Measurements from ENCODE around the gene LRRC27.

Gene LRRC27

DNA sequence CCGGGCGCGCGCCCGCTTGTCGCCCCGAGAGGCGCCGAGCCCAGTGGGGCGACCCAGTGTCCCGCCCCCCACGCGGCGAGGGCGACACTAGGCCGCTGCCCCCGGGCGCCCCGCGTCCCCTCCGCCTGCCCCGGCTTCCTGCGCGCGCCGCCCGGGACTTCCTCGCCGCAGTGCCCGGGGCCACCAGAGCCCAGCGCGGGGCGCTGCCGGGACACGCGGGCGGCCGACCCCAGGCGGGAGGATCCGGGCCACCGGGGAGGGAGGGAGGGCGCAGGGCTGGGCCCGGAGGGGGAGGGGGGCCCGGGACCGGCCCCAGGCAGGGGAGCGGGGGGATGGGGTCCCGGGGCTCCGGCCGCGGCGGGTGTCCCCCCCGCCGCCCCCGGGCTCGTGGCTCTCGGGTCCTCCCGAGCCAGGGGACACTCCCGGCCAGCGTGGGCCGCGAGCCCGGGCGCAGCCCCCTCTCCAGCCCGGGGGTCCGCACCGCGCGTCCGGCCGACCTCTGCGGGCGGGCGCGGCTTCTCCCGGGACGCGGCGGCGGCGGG lies 64.6 kb downstream of the LRRC27 start:
- H3K4me1 ChIP-seq (ENCODE audit: insufficient read depth, low read length) = 0 out of 2 replicates have a peak, but pooled peaks cover 5% of the 10 kb centered on the region
- peak overlapping the region; percentile 27; the same call in 1 of the 2 replicates for H3K9ac ChIP-seq (ENCODE audit: low read depth, low read length)
- peaks cover 29% of the 10 kb centered on the region for H3K27me3 ChIP-seq (ENCODE audit: insufficient read depth, low read length)
- no peak overlapping the region for H3K27ac ChIP-seq (ENCODE audit: low read depth, low read length)
- H3K4me3 ChIP-seq (ENCODE audit: low read length) = peak overlapping the region; percentile 49
- H3K9me3 ChIP-seq (ENCODE audit: insufficient read depth, low read depth, low read length) = no peaks in the 10 kb centered on the region
- no peaks in the 10 kb centered on the region for H3K36me3 ChIP-seq (ENCODE audit: insufficient read depth, low read length)
- WGBS = under 1% methylated on average over 80 of the region's 80 CpGs

DNA sequence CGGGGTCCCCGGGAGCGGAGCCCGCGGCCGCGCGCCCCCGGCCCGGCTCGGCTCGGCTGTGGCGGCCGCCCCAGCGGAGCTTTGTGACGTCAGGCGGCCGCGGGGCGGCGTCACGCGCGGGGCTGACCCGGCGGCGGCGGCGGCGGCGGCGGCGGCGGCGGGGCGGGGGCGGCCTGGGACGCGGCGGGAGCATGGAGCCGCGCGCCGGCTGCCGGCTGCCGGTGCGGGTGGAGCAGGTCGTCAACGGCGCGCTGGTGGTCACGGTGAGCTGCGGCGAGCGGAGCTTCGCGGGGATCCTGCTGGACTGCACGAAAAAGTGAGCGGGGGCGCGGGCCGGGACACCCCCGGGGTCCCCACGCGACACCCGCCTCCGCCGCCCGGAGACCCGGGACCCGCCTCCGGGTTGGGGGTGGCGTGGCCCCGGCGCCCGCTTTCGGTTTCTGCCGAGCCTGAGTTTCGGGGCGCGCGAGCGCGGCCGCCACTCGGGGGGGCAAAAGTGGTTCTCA lies 65.1 kb downstream of the LRRC27 start, which contains the start of gene PWWP2B:
Gene PWWP2B (plus strand): TSS at position 165 of the 506 bp plus-strand sequence. CDS start 27 bp downstream, at position 192.
- no peak within 1 kb of the TSS; the same call in 1 of the 2 replicates for H3K27ac ChIP-seq (ENCODE audit: low read depth, low read length)
- no peaks in the 10 kb centered on the region for H3K36me3 ChIP-seq (ENCODE audit: insufficient read depth, low read length)
- peaks cover 29% of the 10 kb centered on the region for H3K27me3 ChIP-seq (ENCODE audit: insufficient read depth, low read length)
- peak within 1 kb of the TSS; percentile 49 for H3K4me3 ChIP-seq (ENCODE audit: low read length)
- H3K9me3 ChIP-seq (ENCODE audit: insufficient read depth, low read depth, low read length) = no peaks in the 10 kb centered on the region
- 0 out of 2 replicates have a peak, but pooled peaks cover 5% of the 10 kb centered on the region for H3K4me1 ChIP-seq (ENCODE audit: insufficient read depth, low read length)
- WGBS = under 1% methylated on average over 86 of the region's 86 CpGs
- peak within 1 kb of the TSS; percentile 71 for H3K9ac ChIP-seq (ENCODE audit: low read depth, low read length)

DNA sequence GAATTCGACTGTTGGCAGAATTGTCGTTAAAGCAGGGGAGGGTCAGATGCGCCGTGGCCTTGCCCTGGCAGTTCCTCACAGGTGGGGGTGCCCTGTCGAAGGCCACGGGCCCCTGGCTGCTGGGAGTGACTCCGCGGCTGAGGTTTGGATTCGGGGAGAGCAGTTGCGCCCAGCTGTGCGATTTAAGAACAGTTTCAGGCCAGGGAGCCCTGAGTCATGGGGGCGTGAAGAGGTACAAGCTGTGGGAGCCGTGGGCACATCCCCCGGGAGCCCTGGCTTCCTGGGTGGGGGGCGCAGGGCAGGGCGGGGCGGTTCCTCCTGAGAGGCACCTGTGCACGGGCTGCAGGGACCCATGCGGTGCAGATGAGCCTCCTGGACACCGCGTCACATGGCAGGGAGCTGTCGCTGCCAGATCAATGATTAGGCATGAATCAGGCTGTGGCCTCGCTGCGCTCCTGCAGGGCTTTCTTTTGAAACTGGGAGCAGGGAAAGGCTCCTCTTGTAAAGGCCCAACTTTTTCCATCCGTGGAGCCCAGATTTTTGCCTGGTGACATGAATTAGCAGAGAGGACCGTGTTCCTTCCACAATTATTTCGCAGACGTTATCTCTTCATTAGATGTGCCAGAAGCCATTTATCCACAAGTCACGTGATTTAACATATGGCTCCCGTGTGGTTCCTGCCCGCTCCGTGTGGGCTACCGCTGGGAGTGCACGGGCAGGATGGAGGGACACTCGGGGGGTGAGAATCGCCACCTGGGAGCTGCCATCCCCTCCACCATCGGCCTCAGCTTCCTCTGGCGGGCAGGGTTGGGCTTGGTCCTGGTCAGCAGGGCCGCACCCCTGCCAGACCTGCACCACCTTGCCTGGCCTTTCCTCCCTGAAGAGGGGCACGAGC lies 65.9 kb downstream of the LRRC27 start:
- Histone ChIP-seq H3K4me3 (ENCODE audit: low read length) (peak overlapping the region; percentile 41), H3K27ac (ENCODE audit: low read depth, low read length) (no peak overlapping the region), H3K4me1 (ENCODE audit: insufficient read depth, low read length) (0 out of 2 replicates have a peak, but pooled peaks cover 5% of the 10 kb centered on the region), H3K9ac (ENCODE audit: low read depth, low read length) (0 out of 2 replicates have a peak overlapping the region, but pooled peaks have one; percentile 15), H3K9me3 (ENCODE audit: insufficient read depth, low read depth, low read length) (no peaks in the 10 kb centered on the region), H3K36me3 (ENCODE audit: insufficient read depth, low read length) (no peaks in the 10 kb centered on the region), H3K27me3 (ENCODE audit: insufficient read depth, low read length) (peaks cover 29% of the 10 kb centered on the region)
- WGBS = 46% methylated on average over 40 of the region's 40 CpGs

DNA sequence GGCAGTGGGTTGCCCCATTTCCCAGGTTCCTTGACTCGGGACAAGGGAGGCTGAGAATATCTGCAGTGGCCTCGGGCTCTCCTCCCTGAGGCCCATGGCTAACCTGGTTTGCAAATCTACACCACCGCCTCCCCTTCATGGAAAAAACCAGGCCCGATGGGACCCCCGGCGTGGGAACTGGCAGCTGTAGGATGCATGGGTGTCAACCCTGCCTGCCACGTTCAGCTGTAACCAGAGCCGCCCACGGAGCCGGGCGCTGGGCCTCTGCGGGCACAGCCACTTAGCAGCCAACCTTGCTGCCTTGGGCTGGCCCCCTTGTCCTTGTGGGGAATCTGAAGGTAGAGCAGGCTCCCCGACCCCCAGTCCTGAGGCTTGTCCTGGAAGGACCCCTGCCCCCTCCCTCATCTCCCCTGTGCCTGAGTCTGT lies 66.6 kb downstream of the LRRC27 start:
- 0 out of 2 replicates have a peak, but pooled peaks cover 5% of the 10 kb centered on the region for H3K4me1 ChIP-seq (ENCODE audit: insufficient read depth, low read length)
- 88% methylated on average over 13 of the region's 13 CpGs for WGBS
- H3K27me3 ChIP-seq (ENCODE audit: insufficient read depth, low read length) = peaks cover 29% of the 10 kb centered on the region
- no peak overlapping the region for H3K27ac ChIP-seq (ENCODE audit: low read depth, low read length)
- no peaks in the 10 kb centered on the region for H3K36me3 ChIP-seq (ENCODE audit: insufficient read depth, low read length)
- H3K9ac ChIP-seq (ENCODE audit: low read depth, low read length) = no peak overlapping the region
- H3K4me3 ChIP-seq (ENCODE audit: low read length) = no peak overlapping the region
- H3K9me3 ChIP-seq (ENCODE audit: insufficient read depth, low read depth, low read length) = no peaks in the 10 kb centered on the region

DNA sequence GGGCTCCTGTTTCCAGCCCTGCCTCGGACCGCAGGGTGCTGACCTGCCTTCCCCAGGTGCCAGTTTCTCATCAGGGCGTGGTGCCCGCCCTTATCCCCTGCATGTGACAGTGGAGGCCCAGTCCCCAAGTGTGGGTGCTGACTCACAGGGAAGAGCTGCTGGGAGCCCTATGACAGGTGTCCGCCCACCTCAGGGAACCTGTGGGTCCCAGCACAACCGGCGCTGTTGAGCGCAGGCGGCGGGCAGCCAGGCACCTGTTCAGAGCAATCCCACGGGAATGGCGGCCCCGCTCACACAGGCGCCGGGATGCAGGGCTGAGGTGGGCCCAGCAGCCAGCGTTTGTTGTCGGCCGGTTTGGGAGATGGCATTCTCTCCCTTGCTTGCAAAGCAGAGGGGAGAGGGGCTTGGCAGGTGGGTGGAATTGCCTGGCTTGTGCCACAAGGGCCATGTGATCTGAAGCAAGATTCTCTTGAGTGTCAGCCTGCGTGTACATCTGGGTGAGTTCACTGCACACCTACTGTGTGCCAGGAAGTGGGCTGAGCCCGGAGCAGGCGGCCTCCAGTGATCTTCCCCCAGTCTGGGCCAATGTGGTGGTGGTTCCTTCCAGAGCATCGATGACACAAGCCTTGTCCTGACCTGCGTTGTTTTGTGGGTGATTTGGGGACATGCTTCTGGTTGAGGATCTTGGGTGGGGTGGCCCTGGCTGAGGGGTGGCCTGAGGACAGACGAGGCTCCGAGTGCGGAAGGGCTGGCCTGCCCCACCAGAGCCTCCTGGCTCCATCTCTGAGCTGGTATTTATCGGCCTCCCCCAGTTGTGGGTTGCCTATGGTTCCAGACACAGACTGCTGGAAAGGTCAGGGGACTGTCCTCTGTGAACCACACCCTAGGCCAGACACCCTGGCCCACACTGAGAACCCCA lies 67.4 kb downstream of the LRRC27 start:
- 91% methylated on average over 27 of the region's 27 CpGs for WGBS
- H3K27me3 ChIP-seq (ENCODE audit: insufficient read depth, low read length) = peaks cover 29% of the 10 kb centered on the region
- no peak overlapping the region for H3K27ac ChIP-seq (ENCODE audit: low read depth, low read length)
- H3K4me1 ChIP-seq (ENCODE audit: insufficient read depth, low read length) = 0 out of 2 replicates have a peak, but pooled peaks cover 5% of the 10 kb centered on the region
- no peak overlapping the region for H3K4me3 ChIP-seq (ENCODE audit: low read length)
- H3K9ac ChIP-seq (ENCODE audit: low read depth, low read length) = no peak overlapping the region
- no peaks in the 10 kb centered on the region for H3K9me3 ChIP-seq (ENCODE audit: insufficient read depth, low read depth, low read length)
- no peaks in the 10 kb centered on the region for H3K36me3 ChIP-seq (ENCODE audit: insufficient read depth, low read length)

DNA sequence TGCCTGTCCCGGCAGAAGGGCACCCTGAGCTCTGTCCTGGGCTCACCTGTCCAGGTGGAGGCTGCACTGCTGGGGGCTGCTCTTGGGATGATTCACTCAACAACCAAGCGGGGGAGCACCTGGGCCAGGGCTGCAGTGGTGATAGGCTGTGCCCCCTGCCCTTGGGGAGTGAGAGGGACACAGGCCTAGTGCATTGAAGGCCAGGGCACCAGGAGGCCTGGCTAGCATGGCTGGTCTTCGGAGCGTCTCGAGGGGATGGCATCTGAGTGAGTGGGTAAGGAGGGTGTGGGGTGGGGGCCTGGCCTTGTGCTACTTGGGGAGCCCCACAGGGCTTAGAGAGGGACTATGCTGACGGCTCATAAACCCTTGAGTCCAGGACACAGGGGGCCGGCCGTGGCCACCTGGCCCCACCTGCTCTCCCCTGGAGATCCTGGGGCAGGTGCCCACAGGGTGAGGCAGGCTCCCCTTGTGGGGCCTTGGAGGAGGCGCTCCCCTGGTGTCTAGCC lies 68.1 kb downstream of the LRRC27 start:
- Histone ChIP-seq H3K4me3 (ENCODE audit: low read length) (no peak overlapping the region), H3K9ac (ENCODE audit: low read depth, low read length) (no peak overlapping the region), H3K36me3 (ENCODE audit: insufficient read depth, low read length) (no peaks in the 10 kb centered on the region), H3K27me3 (ENCODE audit: insufficient read depth, low read length) (peaks cover 27% of the 10 kb centered on the region), H3K9me3 (ENCODE audit: insufficient read depth, low read depth, low read length) (no peaks in the 10 kb centered on the region), H3K4me1 (ENCODE audit: insufficient read depth, low read length) (0 out of 2 replicates have a peak, but pooled peaks cover 5% of the 10 kb centered on the region), H3K27ac (ENCODE audit: low read depth, low read length) (no peak overlapping the region)
- WGBS = 92% methylated on average over 9 of the region's 9 CpGs

DNA sequence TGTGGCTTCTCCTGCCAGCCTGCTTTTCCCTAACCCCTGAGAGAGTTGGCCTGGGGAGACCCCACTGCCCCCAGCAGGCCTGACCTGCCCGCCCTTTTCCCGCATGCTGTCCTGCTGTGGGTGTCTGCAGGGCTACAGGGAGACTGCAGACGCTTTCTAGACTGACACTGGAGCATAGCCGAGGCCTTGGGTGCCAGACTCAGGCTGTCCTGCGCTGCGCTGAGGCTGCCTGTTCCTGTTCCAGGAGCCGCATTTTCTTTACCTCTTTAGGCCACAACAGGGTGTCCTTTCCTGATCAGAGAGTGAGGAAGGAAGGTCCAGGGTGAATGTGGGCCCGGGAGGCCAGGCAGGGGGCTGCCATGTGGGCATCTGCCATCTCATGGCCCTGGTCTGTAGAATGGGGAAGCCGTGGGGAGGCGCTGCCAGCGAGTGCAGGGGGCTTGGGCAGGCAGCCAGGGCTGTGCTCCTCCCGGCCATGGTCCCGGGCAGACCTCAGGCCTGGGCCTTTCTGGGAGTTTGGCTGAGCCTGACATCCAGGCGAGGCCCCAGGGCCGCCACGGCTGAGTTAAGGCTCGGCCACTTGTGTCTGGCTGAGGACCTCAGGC lies 68.7 kb downstream of the LRRC27 start:
- Histone ChIP-seq H3K4me3 (ENCODE audit: low read length) (no peak overlapping the region), H3K4me1 (ENCODE audit: insufficient read depth, low read length) (0 out of 2 replicates have a peak, but pooled peaks cover 5% of the 10 kb centered on the region), H3K27ac (ENCODE audit: low read depth, low read length) (no peak overlapping the region), H3K9ac (ENCODE audit: low read depth, low read length) (0 out of 2 replicates have a peak overlapping the region, but pooled peaks have one; percentile 19), H3K9me3 (ENCODE audit: insufficient read depth, low read depth, low read length) (no peaks in the 10 kb centered on the region), H3K27me3 (ENCODE audit: insufficient read depth, low read length) (peaks cover 21% of the 10 kb centered on the region), H3K36me3 (ENCODE audit: insufficient read depth, low read length) (no peaks in the 10 kb centered on the region)
- WGBS = 77% methylated on average over 17 of the region's 17 CpGs

DNA sequence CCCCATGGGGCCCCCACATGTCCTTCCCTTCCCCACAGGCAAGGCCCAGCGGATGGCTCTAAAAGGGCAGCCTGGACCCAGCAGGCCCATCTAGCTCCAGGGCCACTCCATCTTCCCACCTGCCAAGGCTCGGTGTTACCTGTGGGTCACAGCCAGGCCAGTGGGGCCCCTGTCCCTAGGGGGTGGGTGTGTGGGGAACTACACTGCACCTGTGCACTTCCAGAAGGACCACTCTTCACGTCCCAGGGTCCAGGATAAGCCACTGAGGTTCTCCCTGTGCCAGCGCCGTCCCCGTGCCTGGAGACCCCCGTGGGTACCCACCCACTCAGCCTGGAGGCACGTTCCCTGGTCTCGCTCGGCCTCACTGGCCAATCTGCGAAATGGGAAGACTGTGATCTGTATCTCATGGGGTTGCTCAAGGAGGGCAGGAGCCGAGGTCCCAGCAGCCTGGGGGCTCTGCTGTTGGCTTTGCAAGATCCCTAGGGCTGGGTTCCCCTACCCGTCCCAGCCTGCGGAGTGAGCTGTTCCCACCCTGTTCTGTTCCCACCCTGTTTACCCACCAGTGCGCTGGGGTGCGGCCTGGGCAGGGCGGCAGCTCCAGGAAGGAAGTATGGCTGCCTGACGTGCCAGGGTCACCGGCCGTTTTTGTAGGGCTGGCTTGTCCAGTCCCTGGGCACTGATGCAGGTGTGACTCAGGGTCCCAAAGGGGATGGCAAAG lies 69.6 kb downstream of the LRRC27 start:
- Histone ChIP-seq H3K4me3 (ENCODE audit: low read length) (no peak overlapping the region), H3K36me3 (ENCODE audit: insufficient read depth, low read length) (0 out of 2 replicates have a peak, but pooled peaks cover 6% of the 10 kb centered on the region), H3K9me3 (ENCODE audit: insufficient read depth, low read depth, low read length) (no peaks in the 10 kb centered on the region), H3K27me3 (ENCODE audit: insufficient read depth, low read length) (peaks cover 14% of the 10 kb centered on the region), H3K9ac (ENCODE audit: low read depth, low read length) (no peak overlapping the region), H3K4me1 (ENCODE audit: insufficient read depth, low read length) (0 out of 2 replicates have a peak, but pooled peaks cover 5% of the 10 kb centered on the region), H3K27ac (ENCODE audit: low read depth, low read length) (no peak overlapping the region)
- WGBS = 96% methylated on average over 20 of the region's 20 CpGs

DNA sequence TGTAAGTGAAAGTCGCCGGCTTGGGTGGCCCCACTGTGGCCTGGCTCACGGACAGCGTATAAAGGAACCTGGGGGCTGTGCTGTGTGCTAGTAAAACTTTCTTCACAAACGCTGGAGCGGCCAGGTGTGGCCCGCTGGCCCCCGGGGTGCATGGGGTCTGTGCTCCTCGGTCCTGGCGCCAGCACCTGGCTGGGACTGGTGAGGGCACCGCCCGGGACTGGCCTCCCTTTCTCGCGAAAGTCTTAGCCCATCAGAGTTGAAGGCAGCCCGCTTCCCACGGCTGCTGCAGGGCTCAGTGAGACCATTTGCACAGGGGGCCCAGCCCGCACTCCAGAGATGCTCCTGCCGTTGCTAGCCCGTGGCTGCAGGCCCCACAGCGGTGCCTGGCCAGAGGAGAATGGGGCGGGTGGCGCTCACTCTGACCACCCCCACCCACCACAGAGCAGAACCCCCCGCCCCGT lies 70.8 kb downstream of the LRRC27 start:
- Histone ChIP-seq H3K27ac (ENCODE audit: low read depth, low read length) (no peak overlapping the region), H3K9ac (ENCODE audit: low read depth, low read length) (no peak overlapping the region), H3K4me3 (ENCODE audit: low read length) (no peak overlapping the region), H3K36me3 (ENCODE audit: insufficient read depth, low read length) (0 out of 2 replicates have a peak, but pooled peaks cover 6% of the 10 kb centered on the region), H3K27me3 (ENCODE audit: insufficient read depth, low read length) (peaks cover 10% of the 10 kb centered on the region), H3K9me3 (ENCODE audit: insufficient read depth, low read depth, low read length) (no peaks in the 10 kb centered on the region), H3K4me1 (ENCODE audit: insufficient read depth, low read length) (peaks cover 13% of the 10 kb centered on the region)
- 92% methylated on average over 24 of the region's 24 CpGs for WGBS
